Left colon (tissue), 2 donors: Measurements from ENCODE around the gene DNAJC1. TPM values are rescaled to one million over a fixed set of nuclear protein-coding genes. Genes with fewer than 3 reads are reported as not detected.

Experiments
- ATAC-seq: fragments of 200-7000 bp; cut with Tn5 transposase; one replicate; pipeline ENCODE4 v1.9.1; 2020; ENCODE audit warnings: mild to moderate bottlenecking, moderate library complexity
- DNase-seq, 2 donors: peaks; one replicate each; pipeline ENCODE4 v3.0.0-alpha.2; 2020
- intact Hi-C, 2 donors: fragments of 100-400 bp; cut with DNase I in 1 of 2; cut with micrococcal nuclease in 1 of 2; formaldehyde crosslinking; loops; one replicate each; pipeline versions ENCODE4 v1.11.2 to v1.14.0; 2022; cut with DNase I, micrococcal nuclease
- total RNA-seq, 2 donors: library from RNA; stranded (reverse); fragmentation: NEBNext Ultra II Directional; extraction: Animal tissue kit (Norgen Biotek cat#: 25700); gene quantifications; one replicate each; pipeline ENCODE4 v1.2.1, GENCODE V29; 2021
- donor health status: DM: no; HTN: no; CAD: no.
- donor health status: DM: yes; HTN: yes; CAD: no.

The DNAJC1 gene
- total RNA-seq, 2 donors from 2014 or later = 29.7 to 33.7 TPM

DNA sequence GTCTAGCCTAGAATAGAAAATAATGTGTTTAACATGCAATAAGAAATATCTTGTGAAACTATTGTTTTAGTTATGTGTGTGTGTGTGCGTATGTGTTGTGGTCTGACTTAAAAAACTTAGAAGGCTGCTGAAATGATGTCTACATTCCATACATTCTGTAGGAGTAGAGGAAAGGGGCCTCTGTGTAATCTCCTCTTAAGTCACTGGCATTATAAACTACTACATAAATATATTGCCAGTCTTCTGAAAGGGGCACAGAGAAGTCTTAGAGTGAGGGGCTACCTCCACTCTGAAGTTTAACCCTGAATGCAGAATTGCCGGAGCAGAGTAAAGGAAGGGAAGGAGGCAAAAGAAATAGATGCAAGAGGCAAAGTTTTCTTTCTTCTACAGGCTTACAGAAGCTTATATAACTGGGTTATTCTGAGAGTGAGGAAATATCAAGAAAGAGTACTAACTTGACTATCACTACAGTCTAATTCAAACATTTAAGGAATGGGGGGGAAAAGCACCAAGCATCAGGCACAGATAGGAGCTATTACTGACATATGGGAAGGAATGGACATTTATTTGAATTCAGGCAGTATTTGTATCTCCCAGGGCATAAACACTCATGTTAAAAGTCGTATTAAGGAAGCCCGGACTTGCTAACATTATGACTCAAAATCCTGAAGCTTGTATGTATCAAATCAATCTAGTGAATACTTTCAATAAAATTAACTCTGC is 75.7 kb downstream of the DNAJC1 start:
- ATAC-seq (no peak), DNase-seq (no peak)
- intact Hi-C loops = no loop called here

DNA sequence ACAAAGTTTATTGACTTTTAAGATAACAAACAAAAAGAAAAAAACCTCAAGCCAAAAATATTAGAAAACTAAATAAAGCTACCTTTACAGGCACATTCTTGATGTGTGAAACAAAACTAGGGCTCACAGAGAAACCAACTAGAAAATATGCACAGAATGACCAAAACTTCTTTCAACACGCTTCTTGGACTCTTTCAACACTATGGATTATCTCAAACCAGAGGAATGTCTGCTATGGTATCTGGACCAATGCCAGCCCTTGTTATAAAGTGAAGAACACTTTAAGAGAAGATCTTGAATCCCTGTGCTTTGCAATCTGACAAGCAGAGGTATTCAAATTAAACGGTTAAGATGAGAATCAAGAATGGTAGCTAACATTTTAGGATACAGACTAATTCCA is 76.6 kb downstream of the DNAJC1 start:
- ATAC-seq = no peak
- no peak for DNase-seq
- intact Hi-C loops = no loop called here

DNA sequence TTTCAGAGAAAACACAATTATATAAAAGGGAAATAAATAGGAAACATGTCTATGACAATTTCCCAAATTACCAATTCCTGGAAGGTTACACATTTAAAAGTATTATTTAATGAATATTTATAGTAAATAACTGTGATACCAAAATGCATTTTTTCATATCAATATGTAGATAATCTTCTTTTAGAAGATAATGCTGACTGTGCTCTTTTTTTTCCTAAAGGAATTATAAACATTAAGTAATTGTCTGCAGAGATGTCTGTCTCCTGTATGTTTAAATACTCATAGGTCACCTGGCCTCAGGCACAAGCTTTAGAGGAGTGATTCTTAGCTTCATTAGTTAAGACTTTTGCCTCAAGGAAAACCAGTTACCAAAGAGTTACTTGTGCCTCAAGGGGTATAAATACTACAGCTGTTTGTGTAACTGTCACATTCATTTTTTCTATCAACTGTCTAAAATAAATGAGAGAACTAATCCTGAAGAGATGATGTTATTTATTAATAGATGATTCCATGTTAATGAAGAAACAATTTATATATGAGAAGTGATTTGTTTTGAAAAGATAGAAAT is 77.1 kb downstream of the DNAJC1 start:
- ATAC-seq (no peak), DNase-seq (no peak)
- intact Hi-C loops = no loop called here

DNA sequence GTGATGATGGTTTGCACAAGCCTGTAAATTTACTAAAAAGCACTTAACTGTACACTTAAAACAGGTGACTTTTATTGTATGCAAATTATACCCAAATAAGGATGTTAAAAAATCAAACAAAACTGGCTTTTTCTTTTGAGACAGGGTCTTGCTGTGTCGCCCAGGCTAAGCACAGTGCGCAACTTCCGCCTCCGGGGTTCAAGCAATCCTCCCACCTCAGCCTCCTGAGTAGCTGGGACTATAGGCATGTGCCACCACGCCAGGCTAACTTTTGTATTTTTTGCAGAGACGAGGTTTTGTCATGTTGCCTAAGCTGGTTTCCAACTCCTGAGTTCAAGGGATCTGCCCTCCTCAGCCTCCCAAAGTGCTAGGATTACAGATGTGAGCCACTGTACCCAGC is 77.7 kb downstream of the DNAJC1 start:
- ATAC-seq (no peak), DNase-seq (no peak)
- intact Hi-C loops = no loop called here

DNA sequence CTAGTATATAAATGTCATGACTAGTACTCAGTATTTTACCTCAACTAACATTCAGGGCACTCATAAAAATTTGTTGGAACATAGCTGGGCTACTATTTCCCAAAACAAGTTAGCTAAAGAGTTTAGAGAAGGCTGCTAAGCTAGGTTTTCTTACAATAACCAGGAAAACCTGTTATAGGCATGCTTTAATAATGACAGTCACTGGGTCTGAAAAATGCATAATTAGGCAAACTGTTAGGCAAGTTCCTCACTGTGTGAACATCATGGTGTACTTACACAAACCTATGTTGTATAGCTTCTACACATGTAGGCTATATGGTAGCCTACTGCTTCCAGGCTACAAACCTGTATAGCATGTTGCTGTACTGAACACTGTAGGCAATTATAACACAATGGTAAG is 79.0 kb downstream of the DNAJC1 start:
- DNase-seq = no peak
- intact Hi-C loops = no loop called here
- no peak for ATAC-seq

DNA sequence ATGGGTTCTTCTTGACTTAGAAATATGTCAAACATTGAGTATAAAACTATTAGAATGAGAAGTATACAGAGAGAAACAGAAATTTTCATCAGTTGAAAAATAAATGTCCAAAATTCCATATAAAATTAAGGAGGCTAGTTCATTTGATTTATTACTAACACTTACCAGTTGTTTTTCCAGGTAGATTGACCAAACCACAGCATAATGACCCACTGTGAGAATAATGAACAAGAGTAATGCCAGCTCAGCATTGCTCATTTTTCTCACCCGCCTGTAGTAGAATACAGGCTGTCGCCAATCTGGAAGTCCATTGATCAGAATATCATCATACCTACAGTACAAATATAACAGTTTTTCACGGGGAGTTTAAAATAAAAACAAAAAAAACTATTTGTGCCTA is 82.9 kb downstream of the DNAJC1 start:
- intact Hi-C loops = no loop called here
- ATAC-seq = no peak
- no peak for DNase-seq

DNA sequence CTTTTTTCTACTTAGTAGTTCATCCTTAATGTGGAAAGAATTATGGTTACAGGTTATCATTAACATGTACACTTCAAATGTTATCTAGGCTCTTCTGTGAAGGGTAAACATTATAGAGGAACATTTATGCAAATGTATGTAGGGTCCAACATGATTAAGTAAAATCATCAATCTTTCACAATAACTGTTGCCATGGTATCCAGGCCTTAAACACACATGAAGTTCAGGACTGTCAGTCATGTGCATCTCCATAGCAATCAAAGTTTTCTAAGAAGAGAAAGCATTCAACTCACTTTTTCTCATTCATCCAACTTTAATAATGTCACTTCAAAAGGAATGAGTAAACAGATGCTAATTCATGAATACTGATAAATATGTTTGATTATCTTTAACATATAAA is 83.6 kb downstream of the DNAJC1 start:
- intact Hi-C loops = no loop called here
- no peak for DNase-seq
- ATAC-seq = no peak

DNA sequence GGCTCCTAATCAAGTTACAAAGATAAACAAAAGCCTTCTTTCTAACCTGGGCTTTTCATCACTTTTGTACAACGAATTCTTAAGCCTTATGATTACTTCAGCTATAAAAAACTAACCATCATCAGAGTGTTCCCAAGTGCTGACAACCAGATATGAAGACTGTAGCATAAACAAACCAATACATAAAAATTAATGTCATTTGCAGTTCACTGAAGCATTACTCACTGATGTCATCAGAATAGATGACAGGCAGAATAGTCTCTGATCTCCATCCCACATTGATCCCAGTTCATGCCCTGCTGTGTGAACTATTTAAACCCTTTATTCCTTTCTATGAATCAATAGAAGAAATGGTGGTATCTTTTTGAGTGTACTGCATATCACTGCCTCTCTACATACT is 84.4 kb downstream of the DNAJC1 start:
- ATAC-seq (no peak), DNase-seq (no peak)
- intact Hi-C loops = no loop called here

- intact Hi-C loops = no loop called here
- ATAC-seq = no peak
- no peak for DNase-seq
Measured at GRCh38 chr10:21912625-21913024, 90.9 kb downstream of the DNAJC1 start.

GRCh38 chr10:21910798-21911197 is 92.7 kb downstream of the DNAJC1 start:
- intact Hi-C loops = no loop called here
- no peak for DNase-seq
- ATAC-seq = no peak

GRCh38 chr10:21907436-21907835 is 96.1 kb downstream of the DNAJC1 start:
- intact Hi-C loops = no loop called here
- ATAC-seq = peak; percentile 93
- DNase-seq = peak in 1 of 2 donors; percentile 13

DNA sequence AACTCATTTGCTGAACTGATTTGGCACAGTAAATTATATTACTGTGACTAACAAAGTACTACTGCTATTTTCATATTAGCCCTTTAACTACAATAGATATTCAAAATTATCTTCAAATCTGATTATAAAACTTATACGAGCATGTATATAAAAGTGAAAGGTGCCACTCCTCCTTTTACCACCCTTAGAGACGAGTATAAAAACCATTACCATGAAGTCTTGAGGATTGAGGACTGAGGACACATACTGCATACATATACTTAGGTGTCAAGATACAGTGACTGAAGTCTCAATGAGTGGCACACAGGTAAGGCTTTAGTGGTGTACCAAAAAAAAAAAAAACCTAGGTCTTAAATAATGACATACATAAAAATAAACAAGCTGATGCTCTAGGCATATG is 98.6 kb downstream of the DNAJC1 start:
- no peak for DNase-seq
- ATAC-seq = peak; percentile 77
- intact Hi-C loops = no loop called here

GRCh38 chr10:21899736-21900135 is 103.8 kb downstream of the DNAJC1 start:
- intact Hi-C loops = no loop called here
- ATAC-seq = no peak
- no peak for DNase-seq

DNA sequence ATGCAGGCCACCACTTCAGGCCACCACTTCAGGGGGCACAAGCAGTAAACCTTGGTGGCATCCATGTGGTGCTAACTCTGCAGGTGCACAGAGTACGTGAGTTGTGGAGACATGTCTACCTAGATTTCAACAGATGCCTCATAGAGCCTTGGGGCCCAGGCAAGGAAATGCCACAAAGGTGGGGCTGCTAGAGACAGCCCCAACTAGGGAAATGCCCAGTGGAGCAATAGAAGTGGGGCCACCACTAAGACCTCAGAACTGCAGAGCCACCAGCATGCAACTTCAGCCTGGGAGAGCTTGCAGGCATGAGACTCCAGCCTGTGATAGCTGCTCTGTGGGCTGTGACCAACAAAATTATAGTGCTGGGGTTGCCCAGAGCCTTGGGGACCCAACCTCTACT is 107.6 kb downstream of the DNAJC1 start:
- intact Hi-C loops = no loop called here
- DNase-seq (no peak), ATAC-seq (no peak)

DNA sequence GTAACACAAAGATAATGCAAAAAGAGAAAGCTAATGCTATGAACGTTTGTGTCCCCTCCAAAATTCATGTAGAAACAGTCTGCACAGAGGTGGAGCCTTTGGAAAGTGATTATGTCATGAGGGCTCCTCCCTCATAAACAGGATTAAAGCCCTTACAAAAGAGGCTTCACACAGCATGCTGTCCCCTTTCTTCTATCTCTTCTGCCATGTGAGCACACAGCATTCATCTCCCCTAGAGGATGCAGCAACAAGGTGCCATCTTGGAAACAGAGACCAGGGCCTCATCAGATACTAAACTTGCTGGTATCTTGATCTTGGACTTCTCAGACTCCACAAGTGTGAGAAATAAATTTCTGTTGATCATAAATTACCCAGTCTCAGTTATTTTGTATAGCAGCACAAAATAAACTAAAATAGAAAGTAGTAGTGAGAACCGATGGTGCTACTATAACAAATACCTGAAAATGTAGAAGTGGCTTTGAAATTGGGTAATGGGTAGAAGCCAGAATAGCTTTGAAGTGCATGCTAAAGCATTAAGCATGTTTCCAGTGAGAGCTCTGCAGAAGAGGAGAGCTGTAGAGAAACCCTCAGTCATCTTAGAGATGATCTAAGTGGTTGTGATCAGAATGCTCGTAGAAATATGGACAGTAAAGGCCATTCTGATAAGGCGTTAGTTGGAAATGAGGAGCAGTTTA is 108.7 kb downstream of the DNAJC1 start:
- ATAC-seq = no peak
- intact Hi-C loops = no loop called here
- DNase-seq = no peak

DNA sequence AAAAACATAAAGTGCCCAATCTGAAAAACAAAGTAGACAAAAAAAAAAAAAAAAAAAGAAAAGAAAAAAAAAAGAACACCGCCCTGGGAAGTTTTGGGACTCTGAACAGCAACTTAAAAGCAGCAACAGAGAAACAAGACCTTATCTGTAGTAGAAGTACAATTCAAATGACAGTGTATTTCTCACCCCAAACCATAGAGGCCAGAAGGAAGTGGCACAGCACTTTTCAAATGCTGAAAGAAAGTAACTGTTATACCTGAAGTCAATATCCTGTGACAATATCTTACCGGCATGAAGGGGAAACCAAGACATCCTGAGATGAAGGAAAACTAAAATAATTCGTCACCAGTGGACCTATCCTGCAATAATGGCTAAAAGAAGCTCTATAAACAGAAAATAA is 112.1 kb downstream of the DNAJC1 start:
- intact Hi-C loops = no loop called here
- no peak for ATAC-seq
- DNase-seq = no peak

GRCh38 chr10:21889477-21890275 is 113.9 kb downstream of the DNAJC1 start:
- DNase-seq (no peak), ATAC-seq (no peak)
- intact Hi-C loops = no loop called here

DNA sequence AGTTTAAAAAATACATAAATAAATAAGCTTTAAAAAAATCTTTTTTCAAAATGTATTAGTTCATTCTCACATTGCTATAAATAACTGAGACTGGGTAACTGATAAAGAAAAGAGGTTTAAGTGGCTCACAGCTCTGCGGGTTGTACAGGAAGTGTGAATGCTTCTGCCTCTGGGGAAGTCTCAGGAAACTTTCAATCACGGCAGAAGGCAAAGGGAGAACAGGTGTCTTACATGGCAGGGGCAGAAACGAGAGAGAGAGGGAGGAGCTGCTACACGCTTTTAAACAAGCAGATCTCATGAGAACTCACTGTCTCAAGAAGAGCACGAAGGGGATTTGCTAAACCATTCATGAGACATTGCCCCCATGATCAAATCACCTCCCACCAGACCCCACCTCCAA is 114.6 kb downstream of the DNAJC1 start:
- intact Hi-C loops = no loop called here
- DNase-seq (no peak), ATAC-seq (no peak)

GRCh38 chr10:21885940-21886339 is 117.6 kb downstream of the DNAJC1 start:
- DNase-seq (no peak), ATAC-seq (no peak)
- intact Hi-C loops = no loop called here

DNA sequence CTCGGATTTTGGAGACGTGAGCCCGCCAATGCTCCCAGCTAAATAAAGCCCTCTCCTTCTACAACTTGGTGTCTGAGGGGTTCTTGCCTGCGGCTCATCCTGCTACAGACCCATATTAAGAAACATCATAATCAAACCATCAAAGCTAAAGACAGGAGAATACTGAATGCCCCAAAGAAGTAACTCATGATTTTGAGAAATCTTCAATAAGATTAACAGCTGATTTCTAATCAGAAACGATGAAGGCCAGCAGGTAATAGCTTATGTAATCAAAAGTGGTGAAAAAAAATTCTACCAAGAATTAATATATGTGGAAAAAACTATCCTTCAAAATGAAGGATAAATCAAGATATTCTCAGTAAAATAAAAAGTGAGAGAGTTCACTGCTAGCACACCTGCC is 130.3 kb downstream of the DNAJC1 start:
- DNase-seq (no peak), ATAC-seq (no peak)
- intact Hi-C loops = no loop called here
